GM12865 (cell line): ENCODE measurements around the gene OSGEP.

Source experiments
- DNase-seq: peaks from one replicate; pipeline ENCODE4 v3.0.0; 2010; ENCODE audit warnings: low read depth
- H3K4me3 ChIP-seq: 2 replicates; pipeline ENCODE4 v1.5.1; 2011; ENCODE audit warnings: mild to moderate bottlenecking, low read depth, low read length, control low read depth
- CTCF ChIP-seq: IDR thresholded peaks from 2 replicates; pipeline ENCODE4 v1.5.1; 2011; ENCODE audit warnings: low read length, control low read depth, low read depth, inconsistent platforms; ENCODE audit not compliant: insufficient read depth; ENCODE audit errors: missing control alignments

Gene OSGEP

GRCh38 chr14:20486684-20487395, 32.2 kb upstream of the OSGEP start:
- DNase-seq = no peak
- no peak for TF ChIP-seq CTCF
- no peak overlapping the region for H3K4me3 ChIP-seq

- DNase-seq = no peak
- no peak for TF ChIP-seq CTCF
- no peak overlapping the region for H3K4me3 ChIP-seq
Observed at GRCh38 chr14:20485900-20486299, 31.3 kb upstream of the OSGEP start.

GRCh38 chr14:20482382-20482781, 27.8 kb upstream of the OSGEP start:
- no peak overlapping the region for H3K4me3 ChIP-seq
- DNase-seq = no peak
- no peak for TF ChIP-seq CTCF

DNA sequence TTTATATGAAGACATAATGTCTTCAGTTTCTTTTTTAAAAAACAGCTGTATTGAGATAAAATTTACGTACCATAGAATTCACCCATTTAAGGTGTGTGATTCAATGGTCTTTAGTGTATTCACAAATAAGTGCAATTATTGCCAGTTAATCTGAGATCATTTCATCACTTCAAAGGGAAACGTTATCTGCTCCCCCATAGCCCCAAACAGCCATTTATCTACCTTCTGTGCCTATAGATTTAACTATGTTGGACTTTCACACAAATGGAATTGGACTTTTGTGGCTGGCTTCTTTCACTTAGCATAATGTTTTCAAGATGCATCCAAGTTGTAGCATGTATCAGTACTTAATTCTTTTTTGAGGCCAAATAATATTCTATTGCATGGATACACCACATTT, 24.3 kb upstream of the OSGEP start:
- H3K4me3 ChIP-seq = no peak overlapping the region
- no peak for TF ChIP-seq CTCF
- no peak for DNase-seq

GRCh38 chr14:20477211-20477876, 22.7 kb upstream of the OSGEP start:
- no peak overlapping the region for H3K4me3 ChIP-seq
- DNase-seq = no peak
- TF ChIP-seq CTCF = no peak

DNA sequence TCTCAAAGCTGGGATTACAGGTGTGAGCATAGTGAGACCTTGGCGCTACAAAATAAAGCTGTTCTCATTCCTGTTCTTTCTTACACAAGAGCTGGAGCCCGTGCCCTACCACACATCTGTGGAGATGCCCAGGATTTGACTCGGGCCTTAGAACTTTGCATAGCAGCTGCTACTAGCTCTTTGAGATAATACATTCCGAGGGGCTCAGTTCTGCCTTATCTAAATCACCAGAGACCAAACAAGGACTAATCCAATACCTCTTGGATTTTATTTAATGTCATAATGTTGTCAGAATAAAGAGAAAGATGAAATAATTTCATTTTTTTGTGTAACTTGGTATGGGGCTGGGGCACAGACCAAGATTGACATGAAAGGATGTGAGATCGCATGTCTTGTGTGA, 22.2 kb upstream of the OSGEP start:
- no peak overlapping the region for H3K4me3 ChIP-seq
- TF ChIP-seq CTCF = no peak

More for the DNA sequence above, 22.2 kb upstream of the OSGEP start:
- no peak for DNase-seq
